Heart left ventricle (tissue), 16 donors: ENCODE results near the gene HTRA3. TPM values are rescaled to one million over a fixed set of nuclear protein-coding genes. Genes with fewer than 3 reads are reported as not detected.

Experiments
- ATAC-seq, 4 donors: fragments of 200-7000 bp; cut with Tn5 transposase; one replicate each; pipeline ENCODE4 v1.9.1; 2020 to 2022; ENCODE audit warnings: moderate library complexity in 4 of 4, mild to moderate bottlenecking in 3 of 4, moderate number of reproducible peaks in 1 of 4
- DNase-seq, 5 donors: peaks; one replicate each; pipeline ENCODE4 v3.0.0-alpha.2; 2020
- H3K27ac ChIP-seq, 12 donors: fragments of 200-600 bp; sonication (generic) in 4 of 12; one replicate each; pipeline versions ENCODE4 v1.5.0 to v1.8.0; 2016 to 2022; ENCODE audit warnings: mild to moderate bottlenecking in 2 of 12
- H3K27me3 ChIP-seq, 9 donors: fragments of 200-600 bp; sonication (generic) in 2 of 9; one replicate each; pipeline versions ENCODE4 v1.5.1 to v1.8.0; 2016 to 2022; ENCODE audit warnings: mild to moderate bottlenecking in 3 of 9
- H3K36me3 ChIP-seq, 9 donors: fragments of 200-600 bp; sonication (generic) in 2 of 9; one replicate each; pipeline versions ENCODE4 v1.5.0 to v1.8.0; 2018 to 2022; ENCODE audit warnings: mild to moderate bottlenecking in 2 of 9
- H3K4me1 ChIP-seq, 12 donors: fragments of 200-600 bp; sonication (generic) in 4 of 12; one replicate each; pipeline versions ENCODE4 v1.5.0 to v1.8.0; 2016 to 2022; ENCODE audit warnings: mild to moderate bottlenecking in 3 of 12
- H3K4me3 ChIP-seq, 12 donors: fragments of 200-600 bp; sonication (generic) in 4 of 12; one replicate each; pipeline versions ENCODE4 v1.5.0 to v1.8.0; 2017 to 2022; ENCODE audit warnings: mild to moderate bottlenecking in 9 of 12, moderate library complexity in 4 of 12
- H3K9me3 ChIP-seq, 12 donors: fragments of 200-600 bp; sonication (generic) in 4 of 12; one replicate each; pipeline versions ENCODE4 v1.5.0 to v1.8.0; 2016 to 2022; ENCODE audit warnings: mild to moderate bottlenecking in 1 of 12
- CTCF ChIP-seq, 12 donors: fragments of 200-600 bp; sonication (generic) in 4 of 12; IDR thresholded peaks; one replicate each; pipeline versions ENCODE4 v1.5.0 to v1.8.0; 2018 to 2022; ENCODE audit warnings: antibody characterized with exemption in 12 of 12, mild to moderate bottlenecking in 5 of 12
- POLR2A ChIP-seq, 2 donors: fragments of 450-650 bp; IDR thresholded peaks; one replicate each; pipeline ENCODE4 v1.6.1; 2017; ENCODE audit warnings: antibody characterized with exemption in 2 of 2, mild to moderate bottlenecking in 2 of 2, moderate library complexity in 2 of 2
- WGBS, 4 donors: extraction: QIAGEN DNeasy Blood & Tissue Kit in 2 of 4; methylation state at CpG; one replicate each; pipeline versions ENCODE4 v1.1.5 to v1.1.7; 2013 to 2018; 5-methylcytosine and 5-hydroxymethylcytosine counted together
- intact Hi-C, 10 donors: fragments of 100-400 bp; cut with DNase I; formaldehyde crosslinking; loops; one replicate each; pipeline versions ENCODE4 v1.11.1 to v1.14.2; 2022
- polyA plus RNA-seq, 2 donors: library from polyadenylated mRNA; stranded (reverse); fragments of 200-250 nt; gene quantifications; one replicate each; pipeline ENCODE4 v1.2.3, GENCODE V29; 2013
- total RNA-seq, 9 donors: library from RNA; depleted of rRNA in 2 of 9; stranded (reverse); fragments of >200 nt in 2 of 9; fragmentation: NEBNext Ultra II Directional in 3 of 9; extraction: Animal tissue kit (Norgen Biotek cat#: 25700) in 3 of 9; gene quantifications; one replicate each; pipeline versions ENCODE4 v1.1.0 to v1.2.4, GENCODE V29; 2016 to 2023
- donor health status: ischemic (EF 13 %, LVEDD 7.1; RV severe dilation, severe dysfunction).
- donor health status: healthy with polysubstance abuse.
- donor health status: DM: no; HTN: yes; CAD: no.
- donor health status: DM: no; HTN: no; CAD: no.
- donor health status: ischemic (EF 25% LVEDD 6.9; RV normal size, moderate dysfunction).
- donor health status: ischemic (EF 25% LVEDD 5.7; RV mildly dilated, moderate dysfunction).
- donor health status: healthy.
- donor health status: DM: yes; HTN: yes; CAD: no.
- donor health status: ischemic (EF 35%, LVEDD 5.7; RV mildly dilated, moderate dysfunction).
- donor health status: nonischemic (EF 11% LVEDD 7.7; RV severe dilation, severe dysfunction).
- donor health status: DM: yes; HTN: yes; CAD: no.
- donor health status: PGD.
- donor health status: ischemic (EF 29% LVEDD 5.4; RV normal size, mild dysfunction).
- donor health status: nonischemic (EF 23%, LVEDD 6.1; RV moderate dilation, normal function).

HTRA3 gene
- total and polyA plus RNA-seq, 11 donors = 26.8 to 84.6 (median 50.1) TPM

- H3K4me3 ChIP-seq = no peak overlapping the region
- intact Hi-C loops = loop anchor here in 1 of 10 donors (5.0 kb wide), 1 partner anchor 142 kb away; no protein-coding TSS in a partner anchor
- DNase-seq (no peak), ATAC-seq (no peak)
- no peaks in the 10 kb centered on the region for H3K9me3 ChIP-seq
- TF ChIP-seq CTCF (IDR thresholded peaks at IDR 0.05) (no peak), POLR2A (IDR thresholded peaks at IDR 0.05) (no peak)
- H3K4me1 ChIP-seq = peaks cover 0 to 17% (median 0%) of the 10 kb centered on the region in 12 donors
- no peaks in the 10 kb centered on the region for H3K36me3 ChIP-seq
- H3K27me3 ChIP-seq = no peaks in the 10 kb centered on the region
- WGBS, 4 donors = 38 to 55% (median 42%) methylated on average over 10 to 13 of the region's 13 CpGs
- peak overlapping the region in 2 of 12 donors; percentile 1 to 58 for H3K27ac ChIP-seq
Measured at GRCh38 chr4:8260656-8261111, 8.9 kb upstream of the HTRA3 start.

DNA sequence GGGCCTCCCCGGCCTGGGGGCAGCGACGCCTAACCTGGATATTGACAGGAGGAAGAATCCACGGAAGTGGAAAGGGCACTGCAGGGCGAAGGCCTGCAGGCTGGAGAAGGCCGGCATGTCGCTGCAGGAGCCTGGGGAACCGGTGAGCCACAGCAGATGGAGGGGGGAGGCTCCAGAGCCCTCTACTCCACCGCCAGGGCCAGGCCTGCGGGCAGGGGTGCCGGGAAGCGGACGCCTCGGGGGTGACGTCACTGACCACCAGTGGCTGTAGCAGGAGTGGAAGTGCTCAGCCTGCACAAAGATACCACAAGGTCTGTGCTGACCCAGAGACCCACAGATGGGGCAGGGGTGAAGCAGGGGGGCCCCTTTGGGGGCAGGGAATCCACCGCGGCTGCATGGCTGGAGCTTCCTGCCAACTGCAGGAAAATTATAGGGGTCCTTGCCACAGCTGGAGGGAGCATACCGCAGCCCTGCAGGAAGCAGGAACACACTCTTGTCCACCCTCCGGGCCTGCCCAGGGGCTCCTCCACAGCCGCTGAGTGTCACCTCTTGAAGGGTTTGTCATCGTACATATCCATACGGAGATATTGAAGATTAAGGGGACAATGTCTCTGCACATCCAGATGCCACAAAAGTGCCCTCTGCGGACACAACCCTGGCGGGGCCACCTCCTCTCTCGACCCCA is 7.6 kb upstream of the HTRA3 start:
- no peaks in the 10 kb centered on the region for H3K36me3 ChIP-seq
- DNase-seq (no peak), ATAC-seq (no peak)
- no peak overlapping the region for H3K4me3 ChIP-seq
- H3K27me3 ChIP-seq = no peaks in the 10 kb centered on the region
- no peaks in the 10 kb centered on the region for H3K9me3 ChIP-seq
- TF ChIP-seq POLR2A (IDR thresholded peaks at IDR 0.05) (no peak), CTCF (IDR thresholded peaks at IDR 0.05) (no peak)
- H3K27ac ChIP-seq = no peak overlapping the region
- intact Hi-C loops = loop anchor here in 1 of 10 donors (5.0 kb wide), 1 partner anchor 140 kb away; no protein-coding TSS in a partner anchor
- peaks cover 2 to 17% (median 4%) of the 10 kb centered on the region in 12 donors for H3K4me1 ChIP-seq
- WGBS, 4 donors = 81 to 93% (median 90%) methylated on average over 18 to 25 of the region's 25 CpGs

GRCh38 chr4:8262637-8263322 is 6.8 kb upstream of the HTRA3 start:
- intact Hi-C loops = loop anchor here in 1 of 10 donors (5.0 kb wide), 1 partner anchor 140 kb away; no protein-coding TSS in a partner anchor
- ATAC-seq = no peak
- TF ChIP-seq CTCF (IDR thresholded peaks at IDR 0.05) (no peak), POLR2A (IDR thresholded peaks at IDR 0.05) (no peak)

DNA sequence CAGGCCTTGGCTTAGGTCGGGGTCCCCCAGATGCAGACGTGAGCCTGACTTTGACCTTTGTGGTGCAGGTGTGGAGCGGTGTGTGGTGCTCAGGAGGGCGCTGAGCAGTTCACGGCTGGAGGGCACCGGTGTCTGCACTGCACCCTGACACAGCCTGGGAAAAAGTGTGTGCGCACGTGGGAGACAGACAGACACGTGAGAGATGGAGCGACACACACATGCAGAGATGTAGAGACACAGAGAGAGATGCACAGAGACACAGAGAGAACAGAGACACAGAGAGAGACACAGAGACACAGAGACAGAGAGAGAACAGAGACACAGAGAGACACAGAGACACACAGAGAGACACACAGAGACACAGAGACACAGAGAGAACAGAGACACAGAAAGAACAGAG is 6.2 kb upstream of the HTRA3 start:
- no peak for TF ChIP-seq CTCF (IDR thresholded peaks at IDR 0.05)
- TF ChIP-seq POLR2A (IDR thresholded peaks at IDR 0.05) = no peak
- no peak for DNase-seq
- H3K4me3 ChIP-seq = no peak overlapping the region
- no peaks in the 10 kb centered on the region for H3K27me3 ChIP-seq
- H3K27ac ChIP-seq = no peak overlapping the region
- intact Hi-C loops = loop anchor here in 1 of 10 donors (5.0 kb wide), 1 partner anchor 139 kb away; no protein-coding TSS in a partner anchor
- no peaks in the 10 kb centered on the region for H3K9me3 ChIP-seq
- ATAC-seq = no peak
- H3K36me3 ChIP-seq = no peaks in the 10 kb centered on the region
- 94 to 95% (median 95%) methylated on average over 10 of the region's 10 CpGs for WGBS, 4 donors
- H3K4me1 ChIP-seq = peaks cover 3 to 24% (median 13%) of the 10 kb centered on the region in 12 donors

More at GRCh38 chr4:8262637-8263322, 6.8 kb upstream of the HTRA3 start:
- no peak for DNase-seq
- no peak overlapping the region for H3K27ac ChIP-seq
- H3K36me3 ChIP-seq = no peaks in the 10 kb centered on the region
- H3K4me1 ChIP-seq = peaks cover 3 to 18% (median 12%) of the 10 kb centered on the region in 12 donors
- 85 to 95% (median 90%) methylated on average over 10 to 23 of the region's 23 CpGs for WGBS, 4 donors
- no peak overlapping the region for H3K4me3 ChIP-seq
- H3K27me3 ChIP-seq = no peaks in the 10 kb centered on the region
- H3K9me3 ChIP-seq = no peaks in the 10 kb centered on the region
